ENCODE data around the gene SCAF1. TPM values are rescaled to one million over a fixed set of nuclear protein-coding genes. Genes with fewer than 3 reads are reported as not detected.

SCAF1 gene
- total RNA-seq, 1 experiment from 2014 or later = 46.8 TPM

DNA sequence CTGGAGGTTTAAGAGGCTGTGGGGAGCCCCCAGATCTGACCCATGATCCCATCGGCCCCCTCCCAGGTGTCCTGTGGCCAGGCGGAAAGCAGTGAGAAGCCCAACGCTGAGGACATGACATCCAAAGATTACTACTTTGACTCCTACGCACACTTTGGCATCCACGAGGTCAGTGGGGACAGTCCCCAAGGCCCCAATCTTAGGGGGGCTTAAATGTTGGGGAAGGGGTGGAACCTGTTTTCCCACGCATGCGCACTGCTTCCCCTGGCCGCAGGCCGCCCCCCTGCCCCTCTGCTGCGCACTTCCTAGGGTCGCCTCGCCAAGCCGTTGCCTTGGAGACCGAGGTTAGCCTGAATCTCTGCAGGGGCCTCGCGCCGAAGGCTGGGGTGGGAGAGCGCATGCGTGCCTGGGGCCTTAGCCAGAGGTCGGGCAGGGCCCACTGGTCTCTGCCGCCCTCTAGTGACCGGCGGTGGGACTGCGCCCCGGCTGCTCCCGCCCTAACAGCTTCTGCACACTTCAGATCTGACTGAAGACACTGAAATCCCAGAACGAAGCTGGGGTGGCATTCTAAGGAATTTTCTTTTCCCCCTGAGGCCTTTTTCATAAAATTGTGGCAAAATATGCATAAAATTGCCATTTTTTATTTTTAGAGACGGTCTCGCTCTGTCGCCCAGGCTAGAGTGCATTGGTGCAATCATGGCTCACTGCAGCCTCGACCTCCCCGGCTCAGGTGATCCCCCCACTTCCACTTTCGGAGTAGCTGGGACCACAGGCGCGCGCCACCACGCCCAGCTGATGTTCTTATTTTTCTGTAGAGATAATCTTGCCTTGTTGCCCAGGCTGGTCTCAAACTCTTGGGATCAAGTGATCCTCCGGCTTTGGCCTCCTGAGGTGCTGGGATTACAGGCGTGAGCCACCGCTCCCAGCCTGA lies 38.7 kb downstream of the SCAF1 start:
- Histone ChIP-seq H3K27ac (ENCODE audit: low read length) (no peak overlapping the region), H4K20me1 (ENCODE audit: low read length) (peaks cover 45% of the 10 kb centered on the region), H3K9ac (ENCODE audit: low read length) (no peak overlapping the region), H3K79me2 (ENCODE audit: low read length) (peaks cover 53% of the 10 kb centered on the region), H3K27me3 (ENCODE audit: low read length) (no peaks in the 10 kb centered on the region), H3K9me3 (ENCODE audit: low read length) (no peaks in the 10 kb centered on the region), H3K9me2 (replicated peaks; ENCODE audit: low read length) (no peaks in the 10 kb centered on the region), H3K4me1 (ENCODE audit: insufficient read depth, low read length) (peaks cover 20% of the 10 kb centered on the region), H3F3A (ENCODE audit: low read length, unreplicated experiment) (no peaks in the 10 kb centered on the region), H3K36me3 (ENCODE audit: low read depth, low read length) (peaks cover 51% of the 10 kb centered on the region), H3K4me2 (ENCODE audit: low read length) (peak overlapping the region; percentile 99), H2AFZ (ENCODE audit: low read length) (no peak overlapping the region), H3K4me3 (ENCODE audit: low read length) (no peak overlapping the region)
- ATAC-seq = peak; percentile 2; the same call in 1 of the 2 replicates
- peak; percentile 93 for DNase-seq
- ChIA-PET CTCF (interaction anchor here (0.5 to 0.6 kb wide), 2 partner anchors 42 to 134 kb away, joined by 5 to 6 read pairs; no protein-coding TSS in a partner anchor), POLR2A (ENCODE audit: unreplicated experiment) (interaction anchor here (0.6 to 0.7 kb wide), 2 partner anchors 86 to 534 kb away, joined by 3 to 10 read pairs; partner anchors contain the start of gene AP2A1)
- intact Hi-C loops (cut with micrococcal nuclease) = no loop called here
- no TSS peak for BruUV-seq (replicated peaks)
- TF ChIP-seq, protein P1, sequence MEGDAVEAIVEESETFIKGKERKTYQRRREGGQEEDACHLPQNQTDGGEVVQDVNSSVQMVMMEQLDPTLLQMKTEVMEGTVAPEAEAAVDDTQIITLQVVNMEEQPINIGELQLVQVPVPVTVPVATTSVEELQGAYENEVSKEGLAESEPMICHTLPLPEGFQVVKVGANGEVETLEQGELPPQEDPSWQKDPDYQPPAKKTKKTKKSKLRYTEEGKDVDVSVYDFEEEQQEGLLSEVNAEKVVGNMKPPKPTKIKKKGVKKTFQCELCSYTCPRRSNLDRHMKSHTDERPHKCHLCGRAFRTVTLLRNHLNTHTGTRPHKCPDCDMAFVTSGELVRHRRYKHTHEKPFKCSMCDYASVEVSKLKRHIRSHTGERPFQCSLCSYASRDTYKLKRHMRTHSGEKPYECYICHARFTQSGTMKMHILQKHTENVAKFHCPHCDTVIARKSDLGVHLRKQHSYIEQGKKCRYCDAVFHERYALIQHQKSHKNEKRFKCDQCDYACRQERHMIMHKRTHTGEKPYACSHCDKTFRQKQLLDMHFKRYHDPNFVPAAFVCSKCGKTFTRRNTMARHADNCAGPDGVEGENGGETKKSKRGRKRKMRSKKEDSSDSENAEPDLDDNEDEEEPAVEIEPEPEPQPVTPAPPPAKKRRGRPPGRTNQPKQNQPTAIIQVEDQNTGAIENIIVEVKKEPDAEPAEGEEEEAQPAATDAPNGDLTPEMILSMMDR (conservative IDR thresholded peaks at IDR 0.05; ENCODE audit: low read depth, low read length) = peak; percentile 97
- TF ChIP-seq EZH2 (IDR thresholded peaks at IDR 0.05; ENCODE audit: low read length, unreplicated experiment) = no peak
- no peak for TF ChIP-seq EZH2phosphoT487 (IDR thresholded peaks at IDR 0.05; ENCODE audit: borderline replicate concordance, low read length)

DNA sequence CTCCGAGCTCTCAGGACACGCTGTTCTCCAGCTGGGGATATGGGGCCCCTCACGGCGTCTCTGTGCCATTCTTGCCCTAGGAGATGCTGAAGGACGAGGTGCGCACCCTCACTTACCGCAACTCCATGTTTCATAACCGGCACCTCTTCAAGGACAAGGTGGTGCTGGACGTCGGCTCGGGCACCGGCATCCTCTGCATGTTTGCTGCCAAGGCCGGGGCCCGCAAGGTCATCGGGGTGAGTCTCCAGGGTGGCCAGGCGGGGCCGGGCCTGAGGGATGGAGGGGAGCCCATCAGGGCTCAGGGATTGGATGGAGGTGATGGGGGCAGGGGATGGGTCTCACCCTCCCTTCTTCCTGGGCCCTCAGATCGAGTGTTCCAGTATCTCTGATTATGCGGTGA lies 39.8 kb downstream of the SCAF1 start:
- H3K4me3 ChIP-seq (ENCODE audit: low read length) = no peak overlapping the region
- intact Hi-C loops (cut with micrococcal nuclease) = no loop called here
- H3K9me3 ChIP-seq (ENCODE audit: low read length) = no peaks in the 10 kb centered on the region
- H3K9ac ChIP-seq (ENCODE audit: low read length) = no peak overlapping the region
- no peaks in the 10 kb centered on the region for H3K9me2 ChIP-seq (replicated peaks; ENCODE audit: low read length)
- TF ChIP-seq, protein P1 (conservative IDR thresholded peaks at IDR 0.05; ENCODE audit: low read depth, low read length) = no peak
- no peak for TF ChIP-seq EZH2phosphoT487 (IDR thresholded peaks at IDR 0.05; ENCODE audit: borderline replicate concordance, low read length)
- no peak for TF ChIP-seq EZH2 (IDR thresholded peaks at IDR 0.05; ENCODE audit: low read length, unreplicated experiment)
- no peak overlapping the region for H3K27ac ChIP-seq (ENCODE audit: low read length)
- peaks cover 46% of the 10 kb centered on the region for H4K20me1 ChIP-seq (ENCODE audit: low read length)
- CTCF ChIA-PET = no interaction called here
- H3K4me2 ChIP-seq (ENCODE audit: low read length) = no peak overlapping the region
- H3K79me2 ChIP-seq (ENCODE audit: low read length) = peaks cover 53% of the 10 kb centered on the region
- peaks cover 56% of the 10 kb centered on the region for H3K36me3 ChIP-seq (ENCODE audit: low read depth, low read length)
- BruUV-seq (replicated peaks) = no TSS peak
- peaks cover 17% of the 10 kb centered on the region for H3K4me1 ChIP-seq (ENCODE audit: insufficient read depth, low read length)
- no peak overlapping the region for H2AFZ ChIP-seq (ENCODE audit: low read length)
- no peaks in the 10 kb centered on the region for H3K27me3 ChIP-seq (ENCODE audit: low read length)
- DNase-seq (no peak), ATAC-seq (no peak)
- POLR2A ChIA-PET (ENCODE audit: unreplicated experiment) = interaction anchor here (0.6 kb wide), 1 partner anchor 85 kb away, joined by 10 read pairs; the partner anchor contains the start of gene AP2A1
- no peaks in the 10 kb centered on the region for H3F3A ChIP-seq (ENCODE audit: low read length, unreplicated experiment)

- CTCF ChIA-PET = no interaction called here
- H3K9ac ChIP-seq (ENCODE audit: low read length) = no peak overlapping the region
These were observed 40.3 kb downstream of the SCAF1 start for GRCh38 chr19:49682274-49682673.

More at GRCh38 chr19:49682274-49682673, 40.3 kb downstream of the SCAF1 start:
- Histone ChIP-seq H3K4me2 (ENCODE audit: low read length) (no peak overlapping the region), H3K27ac (ENCODE audit: low read length) (no peak overlapping the region), H3K4me3 (ENCODE audit: low read length) (no peak overlapping the region), H3K27me3 (ENCODE audit: low read length) (no peaks in the 10 kb centered on the region), H3K36me3 (ENCODE audit: low read depth, low read length) (peaks cover 56% of the 10 kb centered on the region), H3K9me2 (replicated peaks; ENCODE audit: low read length) (no peaks in the 10 kb centered on the region), H3K4me1 (ENCODE audit: insufficient read depth, low read length) (peaks cover 17% of the 10 kb centered on the region), H3K9me3 (ENCODE audit: low read length) (no peaks in the 10 kb centered on the region), H2AFZ (ENCODE audit: low read length) (no peak overlapping the region), H3K79me2 (ENCODE audit: low read length) (peaks cover 51% of the 10 kb centered on the region), H3F3A (ENCODE audit: low read length, unreplicated experiment) (no peaks in the 10 kb centered on the region), H4K20me1 (ENCODE audit: low read length) (peaks cover 49% of the 10 kb centered on the region)
- intact Hi-C loops (cut with micrococcal nuclease) = no loop called here
- no peak for ATAC-seq
- no TSS peak for BruUV-seq (replicated peaks)
- DNase-seq = no peak
- POLR2A ChIA-PET (ENCODE audit: unreplicated experiment) = no interaction called here
- TF ChIP-seq, protein P1 (conservative IDR thresholded peaks at IDR 0.05; ENCODE audit: low read depth, low read length) = no peak
- TF ChIP-seq EZH2phosphoT487 (IDR thresholded peaks at IDR 0.05; ENCODE audit: borderline replicate concordance, low read length) = no peak
- no peak for TF ChIP-seq EZH2 (IDR thresholded peaks at IDR 0.05; ENCODE audit: low read length, unreplicated experiment)

Data from PC-3 (cell line).